Upper lobe of right lung (tissue), 1 donor: ENCODE results near the gene PSENEN. TPM values are rescaled to one million over a fixed set of nuclear protein-coding genes. Genes with fewer than 3 reads are reported as not detected.

ENCODE experiments used
- ATAC-seq: fragments of 200-7000 bp; cut with Tn5 transposase; one replicate; pipeline ENCODE4 v1.9.1; 2020; ENCODE audit warnings: mild to moderate bottlenecking, moderate library complexity
- DNase-seq: peaks from one replicate; pipeline ENCODE4 v3.0.0-alpha.2; 2020
- H3K27ac ChIP-seq: fragments of 200-600 bp; one replicate; pipeline ENCODE4 v1.8.0; 2022
- H3K27me3 ChIP-seq: fragments of 200-600 bp; one replicate; pipeline ENCODE4 v1.8.0; 2022; ENCODE audit warnings: mild to moderate bottlenecking
- H3K36me3 ChIP-seq: fragments of 200-600 bp; one replicate; pipeline ENCODE4 v1.8.0; 2022
- H3K4me1 ChIP-seq: fragments of 200-600 bp; one replicate; pipeline ENCODE4 v1.8.0; 2022
- H3K4me3 ChIP-seq: fragments of 200-600 bp; one replicate; pipeline ENCODE4 v1.8.0; 2022; ENCODE audit warnings: mild to moderate bottlenecking
- H3K9me3 ChIP-seq: fragments of 200-600 bp; one replicate; pipeline ENCODE4 v1.8.0; 2022
- CTCF ChIP-seq: fragments of 200-600 bp; IDR thresholded peaks from one replicate; pipeline ENCODE4 v1.8.0; 2022; ENCODE audit warnings: antibody characterized with exemption
- intact Hi-C: fragments of 100-400 bp; cut with DNase I; formaldehyde crosslinking; loops from one replicate; pipeline ENCODE4 v1.11.0; 2022
- total RNA-seq: library from RNA; stranded (reverse); fragmentation: NEBNext Ultra II Directional; extraction: Animal tissue kit (Norgen Biotek cat#: 25700); gene quantifications from one replicate; pipeline ENCODE4 v1.2.1, GENCODE V29; 2021
- donor health status: DM: no; HTN: yes; CAD: no; lungs with severe emphysema.

The PSENEN gene
- total RNA-seq, 1 donor from 2014 or later: 51.0 TPM

GRCh38 chr19:35704218-35704617, 41.2 kb upstream of the PSENEN start, which contains the start of gene ZBTB32:
TSS of gene ZBTB32 (plus strand) at chr19:35704558. CDS start at chr19:35714627, 10,069 bp downstream.
- TF ChIP-seq CTCF: no peak
- ATAC-seq: peak; percentile 5
- Histone ChIP-seq H3K36me3 (no peaks in the 10 kb centered on the region), H3K27ac (no peak within 1 kb of the TSS), H3K9me3 (no peaks in the 10 kb centered on the region), H3K27me3 (no peaks in the 10 kb centered on the region), H3K4me1 (peaks cover 12% of the 10 kb centered on the region), H3K4me3 (no peak within 1 kb of the TSS)
- DNase-seq: no peak
- intact Hi-C loops: no loop called here

- H3K4me1 ChIP-seq: no peaks in the 10 kb centered on the region
- no peaks in the 10 kb centered on the region for H3K9me3 ChIP-seq
- no peaks in the 10 kb centered on the region for H3K27me3 ChIP-seq
- no peak overlapping the region for H3K27ac ChIP-seq
- no peak overlapping the region for H3K4me3 ChIP-seq
- no peak for DNase-seq
- intact Hi-C loops: no loop called here
- no peak for TF ChIP-seq CTCF
- no peak for ATAC-seq
- no peaks in the 10 kb centered on the region for H3K36me3 ChIP-seq
These were observed 37.1 kb upstream of the PSENEN start for GRCh38 chr19:35708391-35708790.

GRCh38 chr19:35710784-35711723, 34.4 kb upstream of the PSENEN start:
- no peak overlapping the region for H3K4me3 ChIP-seq
- DNase-seq (no peak), ATAC-seq (no peak)
- H3K27me3 ChIP-seq: no peaks in the 10 kb centered on the region
- no peaks in the 10 kb centered on the region for H3K9me3 ChIP-seq
- no peak for TF ChIP-seq CTCF
- intact Hi-C loops: no loop called here
- H3K4me1 ChIP-seq: peaks cover 9% of the 10 kb centered on the region
- H3K36me3 ChIP-seq: no peaks in the 10 kb centered on the region
- H3K27ac ChIP-seq: no peak overlapping the region

GRCh38 chr19:35712567-35713505, 32.6 kb upstream of the PSENEN start:
- DNase-seq (no peak), ATAC-seq (no peak)
- no peak for TF ChIP-seq CTCF
- Histone ChIP-seq H3K4me3 (no peak overlapping the region), H3K4me1 (peaks cover 13% of the 10 kb centered on the region), H3K27me3 (no peaks in the 10 kb centered on the region), H3K36me3 (no peaks in the 10 kb centered on the region), H3K27ac (no peak overlapping the region), H3K9me3 (no peaks in the 10 kb centered on the region)
- intact Hi-C loops: no loop called here

GRCh38 chr19:35713506-35713850, 32.0 kb upstream of the PSENEN start:
- Histone ChIP-seq H3K36me3 (no peaks in the 10 kb centered on the region), H3K27me3 (no peaks in the 10 kb centered on the region), H3K27ac (no peak overlapping the region), H3K4me3 (no peak overlapping the region), H3K4me1 (peaks cover 13% of the 10 kb centered on the region), H3K9me3 (no peaks in the 10 kb centered on the region)
- no peak for DNase-seq
- no peak for ATAC-seq
- intact Hi-C loops: no loop called here
- no peak for TF ChIP-seq CTCF
